ENCODE results near the gene KRTAP9-1. TPM values are rescaled to one million over a fixed set of nuclear protein-coding genes. Genes with fewer than 3 reads are reported as not detected.

The KRTAP9-1 gene
- total RNA-seq, 6 experiments from 2014 or later, result not detected

GRCh38 chr17:41178341-41178740 lies 11.3 kb upstream of the KRTAP9-1 start:
- WGBS (ENCODE audit: insufficient coverage, low coverage, low lambda C conversion rate, missing lambda C conversion rate), result 82% methylated on average over 2 of the region's 3 CpGs
- no peak for ATAC-seq
- Histone ChIP-seq H3K27ac (no peak overlapping the region), H3K27me3 (no peaks in the 10 kb centered on the region), H3K9me3 (no peaks in the 10 kb centered on the region), H3K4me3 (no peak overlapping the region), H3K4me1 (no peaks in the 10 kb centered on the region), H3K36me3 (no peaks in the 10 kb centered on the region)
- TF ChIP-seq POLR2A (IDR thresholded peaks at IDR 0.05), result no peak
- no peak for TF ChIP-seq CTCF (IDR thresholded peaks at IDR 0.05)
- DNase-seq, result no peak
- intact Hi-C loops (cut with DNase I), result no loop called here

GRCh38 chr17:41178843-41179616 lies 10.7 kb upstream of the KRTAP9-1 start:
- Histone ChIP-seq H3K27ac (no peak overlapping the region), H3K27me3 (no peaks in the 10 kb centered on the region), H3K9me3 (no peaks in the 10 kb centered on the region), H3K4me1 (no peaks in the 10 kb centered on the region), H3K4me3 (no peak overlapping the region), H3K36me3 (no peaks in the 10 kb centered on the region)
- DNase-seq (no peak), ATAC-seq (no peak)
- intact Hi-C loops (cut with DNase I), result no loop called here
- 60% methylated on average over 1 of the region's 1 CpG for WGBS (ENCODE audit: insufficient coverage, low coverage, low lambda C conversion rate, missing lambda C conversion rate)
- no peak for TF ChIP-seq POLR2A (IDR thresholded peaks at IDR 0.05)
- TF ChIP-seq CTCF (IDR thresholded peaks at IDR 0.05), result no peak

- ATAC-seq (no peak), DNase-seq (no peak)
- Histone ChIP-seq H3K36me3 (no peaks in the 10 kb centered on the region), H3K9me3 (no peaks in the 10 kb centered on the region), H3K27me3 (no peaks in the 10 kb centered on the region), H3K4me1 (no peaks in the 10 kb centered on the region), H3K27ac (no peak within 1 kb of the TSS), H3K4me3 (no peak within 1 kb of the TSS)
- 0% methylated on average over 1 of the region's 9 CpGs for WGBS (ENCODE audit: insufficient coverage, low coverage, low lambda C conversion rate, missing lambda C conversion rate)
- TF ChIP-seq CTCF (IDR thresholded peaks at IDR 0.05), result no peak
- TF ChIP-seq POLR2A (IDR thresholded peaks at IDR 0.05), result no peak
- intact Hi-C loops (cut with DNase I), result no loop called here
Measured at GRCh38 chr17:41184480-41184961, 5.2 kb upstream of the KRTAP9-1 start, which contains the start of gene KRTAP4-1. Gene KRTAP4-1, minus strand, starts transcription at chr17:41184911. Its CDS starts 57 bp downstream, at chr17:41184854.

- H3K9me3 ChIP-seq, result no peaks in the 10 kb centered on the region
- DNase-seq (no peak), ATAC-seq (no peak)
- H3K27ac ChIP-seq, result no peak overlapping the region
- H3K4me3 ChIP-seq, result no peak overlapping the region
- TF ChIP-seq POLR2A (IDR thresholded peaks at IDR 0.05) (no peak), CTCF (IDR thresholded peaks at IDR 0.05) (no peak)
- H3K36me3 ChIP-seq, result no peaks in the 10 kb centered on the region
- no peaks in the 10 kb centered on the region for H3K27me3 ChIP-seq
- 33% methylated on average over 1 of the region's 1 CpG for WGBS (ENCODE audit: insufficient coverage, low coverage, low lambda C conversion rate, missing lambda C conversion rate)
- intact Hi-C loops (cut with DNase I), result no loop called here
- H3K4me1 ChIP-seq, result no peaks in the 10 kb centered on the region
Measured at GRCh38 chr17:41185001-41185400, 4.7 kb upstream of the KRTAP9-1 start.
